ENCODE results near the gene MMP15. TPM values are rescaled to one million over a fixed set of nuclear protein-coding genes. Genes with fewer than 3 reads are reported as not detected.

Gene MMP15
- total RNA-seq, 4 donors from 2014 or later, result 48.0 to 161 (median 92.3) TPM

DNA sequence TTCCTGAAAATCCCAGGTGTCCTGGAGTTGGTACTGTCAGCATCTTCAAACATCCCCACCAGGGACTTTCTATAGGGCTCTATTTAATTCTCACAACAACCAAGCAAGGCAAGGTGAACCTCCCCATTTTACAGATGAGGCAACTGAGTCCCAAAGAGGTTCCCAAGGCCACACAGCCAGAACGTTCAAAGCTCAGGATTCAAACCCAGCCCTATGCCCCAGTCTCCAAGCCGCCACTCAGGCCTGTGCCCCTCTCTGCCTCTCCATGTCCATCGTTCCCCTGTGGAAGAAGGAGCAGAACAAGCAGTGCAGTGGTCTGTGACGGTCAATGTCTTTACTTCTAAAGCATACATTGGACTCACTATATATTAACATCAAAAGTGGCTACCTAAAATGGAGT is 31.2 kb upstream of the MMP15 start:
- DNase-seq, result no peak
- no peak overlapping the region for H3K27ac ChIP-seq
- in situ Hi-C loops (cut with MboI; ENCODE audit: low pct_ligation_motif_present in 1 of 4, low pct_unique_long_range_greater_than_20kb in 1 of 4, low sequenced_read_pairs in 3 of 4), result no loop called here
- peaks cover 0 to 15% (median 3%) of the 10 kb centered on the region in 4 donors for H3K36me3 ChIP-seq
- no peak overlapping the region for H3K4me3 ChIP-seq
- intact Hi-C loops (cut with DNase I; ENCODE audit: low total_unique reads), result loop anchor here (10.0 kb wide), 1 partner anchor 420 kb away; no protein-coding TSS in a partner anchor
- WGBS, 2 donors (ENCODE audit: low coverage in 1 of 2), result 92 to 96% methylated on average over 3 to 4 of the region's 4 CpGs
- H3K4me1 ChIP-seq, result peaks cover 0 to 23% (median 5%) of the 10 kb centered on the region in 4 donors
- H3K9me3 ChIP-seq, result no peaks in the 10 kb centered on the region
- no peak for TF ChIP-seq POLR2AphosphoS5 (IDR thresholded peaks at IDR 0.05)
- no peak for TF ChIP-seq CTCF (IDR thresholded peaks at IDR 0.05)
- TF ChIP-seq POLR2A (IDR thresholded peaks at IDR 0.05), result no peak
- TF ChIP-seq EP300 (IDR thresholded peaks at IDR 0.05; ENCODE audit: low read depth), result no peak
- H3K27me3 ChIP-seq, result no peaks in the 10 kb centered on the region

DNA sequence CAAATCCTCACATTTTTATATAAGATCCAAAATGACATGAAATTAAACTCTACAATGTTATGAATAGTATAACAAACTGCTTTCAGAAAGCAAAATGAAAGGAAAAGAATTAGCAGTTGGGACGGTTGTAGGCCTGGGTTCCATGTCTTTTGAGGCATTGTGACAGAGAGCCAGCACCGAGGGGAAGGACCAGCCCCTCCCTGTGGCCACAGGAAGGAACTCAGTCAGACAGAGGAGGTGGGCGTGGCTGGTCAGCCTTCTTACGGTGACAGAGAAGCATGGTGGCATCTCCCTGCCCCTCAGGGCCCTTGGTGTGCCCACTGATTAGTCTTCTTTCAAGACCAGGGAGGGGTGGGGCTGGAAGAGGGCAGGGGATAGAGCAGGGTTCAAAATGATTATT is 30.8 kb upstream of the MMP15 start:
- in situ Hi-C loops (cut with MboI; ENCODE audit: low pct_ligation_motif_present in 1 of 4, low pct_unique_long_range_greater_than_20kb in 1 of 4, low sequenced_read_pairs in 3 of 4), result no loop called here
- no peak overlapping the region for H3K4me3 ChIP-seq
- peak; percentile 51 for DNase-seq
- intact Hi-C loops (cut with DNase I; ENCODE audit: low total_unique reads), result loop anchor here (10.0 kb wide), 1 partner anchor 420 kb away; no protein-coding TSS in a partner anchor
- H3K9me3 ChIP-seq, result no peaks in the 10 kb centered on the region
- peaks cover 0 to 27% (median 9%) of the 10 kb centered on the region in 4 donors for H3K4me1 ChIP-seq
- 23% methylated on average over 4 of the region's 4 CpGs; no CpG with 5 or more reads in 1 of the 2 donors for WGBS, 2 donors (ENCODE audit: low coverage in 1 of 2)
- H3K27me3 ChIP-seq, result no peaks in the 10 kb centered on the region
- TF ChIP-seq CTCF (IDR thresholded peaks at IDR 0.05) (peak; percentile 6 to 32 (median 20)), POLR2AphosphoS5 (IDR thresholded peaks at IDR 0.05) (no peak)
- H3K36me3 ChIP-seq, result peaks cover 0 to 15% (median 3%) of the 10 kb centered on the region in 4 donors
- H3K27ac ChIP-seq, result no peak overlapping the region

- TF ChIP-seq POLR2AphosphoS5 (IDR thresholded peaks at IDR 0.05), result no peak
- no peak for TF ChIP-seq EP300 (IDR thresholded peaks at IDR 0.05; ENCODE audit: low read depth)
- TF ChIP-seq POLR2A (IDR thresholded peaks at IDR 0.05), result no peak
- TF ChIP-seq CTCF (IDR thresholded peaks at IDR 0.05), result no peak
- no peaks in the 10 kb centered on the region for H3K27me3 ChIP-seq
- in situ Hi-C loops (cut with MboI; ENCODE audit: low pct_ligation_motif_present in 1 of 4, low pct_unique_long_range_greater_than_20kb in 1 of 4, low sequenced_read_pairs in 3 of 4) (no loop called here), intact Hi-C loops (cut with DNase I; ENCODE audit: low total_unique reads) (loop anchor here (10.0 kb wide), 1 partner anchor 421 kb away; no protein-coding TSS in a partner anchor)
- H3K9me3 ChIP-seq, result no peaks in the 10 kb centered on the region
- WGBS, 2 donors (ENCODE audit: low coverage in 1 of 2), result 92% methylated on average over 18 of the region's 18 CpGs; no CpG with 5 or more reads in 1 of the 2 donors
- peaks cover 0 to 15% (median 3%) of the 10 kb centered on the region in 4 donors for H3K36me3 ChIP-seq
- peaks cover 0 to 29% (median 12%) of the 10 kb centered on the region in 4 donors for H3K4me1 ChIP-seq
- no peak for DNase-seq
- H3K27ac ChIP-seq, result no peak overlapping the region
- no peak overlapping the region for H3K4me3 ChIP-seq
Observed at GRCh38 chr16:57995721-57996405, 29.7 kb upstream of the MMP15 start.

DNA sequence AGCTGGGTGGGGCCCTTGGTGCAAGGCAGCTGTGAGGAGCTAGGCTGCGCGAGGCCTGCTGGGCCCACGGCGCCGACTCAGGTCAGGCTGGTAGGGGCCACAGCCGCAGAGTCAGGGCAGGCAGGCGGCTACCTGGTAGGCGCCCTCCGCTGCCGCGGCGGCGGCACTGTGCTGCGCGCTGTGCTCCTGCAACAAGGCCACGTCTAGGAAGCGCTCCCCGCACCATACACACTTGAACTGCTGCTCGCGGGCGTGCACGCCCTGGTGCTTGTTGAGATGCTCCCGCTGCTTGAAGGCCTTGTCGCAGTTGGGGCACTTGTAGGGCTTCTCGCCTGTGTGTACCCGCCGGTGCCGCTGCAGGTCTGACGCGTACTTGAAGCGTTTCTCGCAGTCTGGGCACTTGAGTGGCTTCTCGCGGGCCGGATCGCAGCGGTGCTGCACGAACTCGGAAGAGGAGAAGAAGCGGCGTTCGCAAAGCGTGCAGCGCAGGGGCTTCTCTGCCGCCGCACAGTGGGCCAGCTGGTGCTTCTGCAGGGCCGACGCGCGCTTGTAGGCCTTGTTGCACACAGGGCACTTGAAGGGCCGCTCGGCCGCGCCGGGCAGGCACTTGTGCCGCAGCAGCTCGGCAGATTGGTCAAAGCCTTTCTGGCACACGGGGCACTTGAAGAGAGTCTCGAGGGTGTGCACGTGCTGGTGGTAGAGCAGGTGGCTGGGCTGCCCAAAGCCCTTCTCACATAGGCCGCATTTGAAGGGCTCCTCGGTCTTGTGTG is 29.0 kb upstream of the MMP15 start:
- Histone ChIP-seq H3K4me3 (no peak overlapping the region), H3K27ac (no peak overlapping the region), H3K27me3 (no peaks in the 10 kb centered on the region), H3K4me1 (peaks cover 0 to 30% (median 13%) of the 10 kb centered on the region in 4 donors), H3K9me3 (no peaks in the 10 kb centered on the region), H3K36me3 (peaks cover 0 to 15% (median 3%) of the 10 kb centered on the region in 4 donors)
- DNase-seq, result no peak
- in situ Hi-C loops (cut with MboI; ENCODE audit: low pct_ligation_motif_present in 1 of 4, low pct_unique_long_range_greater_than_20kb in 1 of 4, low sequenced_read_pairs in 3 of 4) (no loop called here), intact Hi-C loops (cut with DNase I; ENCODE audit: low total_unique reads) (loop anchor here (10.0 kb wide), 1 partner anchor 422 kb away; no protein-coding TSS in a partner anchor)
- TF ChIP-seq POLR2AphosphoS5 (IDR thresholded peaks at IDR 0.05) (no peak), CTCF (IDR thresholded peaks at IDR 0.05) (no peak), EP300 (IDR thresholded peaks at IDR 0.05; ENCODE audit: low read depth) (no peak), POLR2A (IDR thresholded peaks at IDR 0.05) (no peak)
- 96% methylated on average over 52 of the region's 62 CpGs; no CpG with 5 or more reads in 1 of the 2 donors for WGBS, 2 donors (ENCODE audit: low coverage in 1 of 2)

Data from transverse colon (tissue), 4 donors.